HCT116 (cell line): ENCODE measurements around the gene NEUROD2. TPM values are rescaled to one million over a fixed set of nuclear protein-coding genes. Genes with fewer than 3 reads are reported as not detected.
A peak's percentile ranks its signal among the peaks of the same experiment; 100 is the strongest.

Experiments
- ATAC-seq: fragments of 200-7000 bp; cut with Tn5 transposase; 2 replicates; pipeline ENCODE4 v1.9.1; 2020; ENCODE audit warnings: mild to moderate bottlenecking, moderate library complexity
- BruUV-seq: library from RNA; stranded (reverse); fragments of 400-500 nt; replicated peaks from 2 replicates; lab custom pipeline; 2021; lab: Mats Ljungman, UMichigan
- CTCF ChIA-PET: fragments of 300-600 bp; sonication (Branson Sonifier 250); formaldehyde crosslinking; loops from one replicate; lab custom pipeline; 2021; ENCODE audit warnings: antibody characterized with exemption; lab: Charles Lee
- POLR2A ChIA-PET: fragments of 300-600, 350-600 bp; sonication (Branson Sonifier 250); formaldehyde crosslinking; loops from one replicate; lab custom pipeline; 2021; ENCODE audit warnings: antibody characterized with exemption; lab: Charles Lee
- RAD21 ChIA-PET, 2 experiments: fragments of 300-600 bp; sonication (Branson Sonifier 250); formaldehyde crosslinking; loops; one replicate each; lab custom pipeline; 2023; ENCODE audit warnings: low total read pairs in 2 of 2; ENCODE audit not compliant: uncharacterized antibody in 2 of 2, unreplicated experiment in 2 of 2, low non-redundant PET in 1 of 2; lab: Charles Lee
- DNase-seq: peaks from one replicate; pipeline ENCODE4 v3.0.0-alpha.2; 2010; ENCODE audit warnings: low read depth, low spot score
- H2AFZ ChIP-seq: fragments of 200-600 bp; shearing (Covaris generic), sonication (generic); 2 replicates; pipeline ENCODE4 v1.6.1; 2017; ENCODE audit warnings: low read depth, mixed run types, mixed read lengths, antibody characterized with exemption, low read length; ENCODE audit not compliant: poor library complexity, severe bottlenecking
- H3K27ac ChIP-seq: 2 replicates; pipeline ENCODE4 v1.5.1; 2012; ENCODE audit warnings: low read depth, low read length
- H3K27me3 ChIP-seq: fragments of 200-600 bp; sonication (generic); 2 replicates; pipeline ENCODE4 v1.6.1; 2016; ENCODE audit warnings: mixed run types, low read length, mixed read lengths; ENCODE audit not compliant: insufficient read depth
- H3K36me3 ChIP-seq, 2 experiments: fragments of 200-500 bp in 1 of 2; fragments of 200-600 bp in 1 of 2; sonication (Bioruptor generic) in 1 of 2; sonication (generic) in 1 of 2; 2 replicates each; pipeline versions ENCODE4 v1.5.1 to v1.6.1; 2014 to 2016; ENCODE audit warnings: low read length in 2 of 2, inconsistent platforms in 1 of 2, mixed read lengths in 1 of 2, mixed run types in 1 of 2; ENCODE audit not compliant: insufficient read depth in 2 of 2, control insufficient read depth in 1 of 2
- H3K4me1 ChIP-seq, 2 experiments: fragments of 200-600 bp in 1 of 2; sonication (generic) in 1 of 2; 2 replicates each; pipeline versions ENCODE4 v1.5.1 to v1.6.1; 2012 to 2017; ENCODE audit warnings: low read length in 2 of 2, inconsistent platforms in 1 of 2, mild to moderate bottlenecking in 1 of 2, mixed read lengths in 1 of 2, mixed run types in 1 of 2, moderate library complexity in 1 of 2; ENCODE audit not compliant: insufficient read depth in 2 of 2, control insufficient read depth in 1 of 2
- H3K4me2 ChIP-seq: fragments of 200-600 bp; sonication (generic); 2 replicates; pipeline ENCODE4 v1.6.1; 2017; ENCODE audit warnings: mixed run types, low read length, mixed read lengths
- H3K4me3 ChIP-seq, 2 experiments: fragments of 200-600 bp in 1 of 2; sonication (generic) in 1 of 2; replicated peaks in 1 of 2; 2 replicates each; pipeline ENCODE4 v1.5.1; 2011 to 2016; ENCODE audit warnings: low read length in 2 of 2, control low read depth in 1 of 2, low read depth in 1 of 2, mild to moderate bottlenecking in 1 of 2, mixed read lengths in 1 of 2, mixed run types in 1 of 2
- H3K79me2 ChIP-seq: fragments of 200-600 bp; sonication (generic); 2 replicates; pipeline ENCODE4 v1.6.1; 2017; ENCODE audit warnings: mild to moderate bottlenecking, mixed run types, low read length, moderate library complexity, mixed read lengths; ENCODE audit not compliant: insufficient read depth
- H3K9ac ChIP-seq: fragments of 200-600 bp; sonication (generic); 2 replicates; pipeline ENCODE4 v1.6.1; 2016; ENCODE audit warnings: low read length, mixed read lengths
- H3K9me2 ChIP-seq: fragments of 200-600 bp; sonication (generic), shearing (Covaris generic); 2 replicates; pipeline ENCODE4 v1.6.1; 2017; ENCODE audit warnings: mixed run types, mild to moderate bottlenecking, moderate library complexity; ENCODE audit not compliant: insufficient read depth
- H3K9me3 ChIP-seq, 2 experiments: fragments of 200-500 bp in 1 of 2; fragments of 200-600 bp in 1 of 2; sonication (Bioruptor generic) in 1 of 2; sonication (generic) in 1 of 2; 2 replicates each; pipeline ENCODE4 v1.6.1; 2014 to 2017; ENCODE audit warnings: low read length in 2 of 2, mixed read lengths in 2 of 2, inconsistent platforms in 1 of 2, low read depth in 1 of 2, mild to moderate bottlenecking in 1 of 2, mixed run types in 1 of 2, moderate library complexity in 1 of 2; ENCODE audit not compliant: control insufficient read depth in 1 of 2, insufficient read depth in 1 of 2
- H4K20me1 ChIP-seq: fragments of 200-600 bp; sonication (generic), shearing (Covaris generic); 2 replicates; pipeline ENCODE4 v1.6.1; 2017; ENCODE audit warnings: mixed run types, mild to moderate bottlenecking, moderate library complexity; ENCODE audit not compliant: insufficient read depth
- CEBPB ChIP-seq: IDR thresholded peaks from 2 replicates; pipeline ENCODE4 v1.6.1; 2012; ENCODE audit warnings: low read depth
- FOSL1 ChIP-seq: IDR thresholded peaks from 2 replicates; pipeline ENCODE4 v1.6.1; 2012; ENCODE audit warnings: low read depth
- POLR2A ChIP-seq: IDR thresholded peaks from 2 replicates; pipeline ENCODE4 v1.7.0; 2011; ENCODE audit warnings: borderline replicate concordance; ENCODE audit not compliant: insufficient read depth, insufficient read length; ENCODE audit errors: extremely low read depth
- POLR2AphosphoS5 ChIP-seq: IDR thresholded peaks from 2 replicates; pipeline ENCODE4 v1.6.1; 2011; ENCODE audit warnings: mild to moderate bottlenecking, low read depth, low read length, moderate library complexity
- SIN3A ChIP-seq: IDR thresholded peaks from 2 replicates; pipeline ENCODE4 v1.6.1; 2012; ENCODE audit warnings: low read depth
- TCF7L2 ChIP-seq: IDR thresholded peaks from 2 replicates; pipeline ENCODE4 v1.7.0; 2011; ENCODE audit warnings: borderline replicate concordance, inconsistent platforms; ENCODE audit not compliant: insufficient read depth, insufficient read length; ENCODE audit errors: extremely low read depth
- intact Hi-C: fragments of 100-400 bp; cut with micrococcal nuclease; formaldehyde crosslinking; loops from 2 replicates; pipeline ENCODE4 v1.10.0; 2022
- total RNA-seq: library from RNA; stranded (reverse); gene quantifications from one replicate; pipeline ENCODE4 v1.2.1, GENCODE V29; 2021; ENCODE audit not compliant: unreplicated experiment

The NEUROD2 gene
- total RNA-seq, 1 experiment from 2014 or later: not detected

GRCh38 chr17:39636587-39636926 is 28.8 kb upstream of the NEUROD2 start:
- H3K27ac ChIP-seq: peak overlapping the region; percentile 72
- peaks cover 33% of the 10 kb centered on the region for H3K79me2 ChIP-seq
- TF ChIP-seq FOSL1 (no peak), POLR2A (no peak), CEBPB (no peak), POLR2AphosphoS5 (no peak)
- peak overlapping the region; percentile 94 to 99 for H3K4me3 ChIP-seq
- H3K36me3 ChIP-seq: no peaks in the 10 kb centered on the region
- H3K9me2 ChIP-seq: no peaks in the 10 kb centered on the region
- H3K9ac ChIP-seq: peak overlapping the region; percentile 90
- intact Hi-C loops: no loop called here
- H4K20me1 ChIP-seq: no peaks in the 10 kb centered on the region
- CTCF ChIA-PET: interaction anchor here (1.0 to 1.7 kb wide), 2 partner anchors 13 to 17 kb away, joined by 3 to 7 read pairs; no protein-coding TSS in a partner anchor
- H2AFZ ChIP-seq: no peak overlapping the region
- ATAC-seq: peak; percentile 3
- TSS peak; percentile 89 for BruUV-seq
- POLR2A ChIA-PET: no interaction called here
- no peak for DNase-seq
- peaks cover 49 to 65% of the 10 kb centered on the region in 2 experiments for H3K4me1 ChIP-seq
- H3K4me2 ChIP-seq: peak overlapping the region; percentile 94
- RAD21 ChIA-PET: no interaction called here
- H3K9me3 ChIP-seq: no peaks in the 10 kb centered on the region
- H3K27me3 ChIP-seq: no peaks in the 10 kb centered on the region

- ChIA-PET POLR2A (no interaction called here), CTCF (interaction anchor here (1.8 to 8.3 kb wide), 3 partner anchors 13 to 18 kb away, joined by 8 to 157 read pairs (median 22); no protein-coding TSS in a partner anchor), RAD21 (interaction anchor here (1.1 to 1.3 kb wide), 2 partner anchors 13 to 17 kb away, joined by 3 to 4 read pairs; no protein-coding TSS in a partner anchor)
- no peaks in the 10 kb centered on the region for H3K27me3 ChIP-seq
- peak overlapping the region; percentile 94 for H3K4me2 ChIP-seq
- H3K36me3 ChIP-seq: no peaks in the 10 kb centered on the region
- no peaks in the 10 kb centered on the region for H4K20me1 ChIP-seq
- H3K4me3 ChIP-seq: no peak overlapping the region; a peak in 1 of 4 replicates
- no peak for TF ChIP-seq TCF7L2
- no peak for TF ChIP-seq SIN3A
- H3K4me1 ChIP-seq: peaks cover 56 to 73% of the 10 kb centered on the region in 2 experiments
- no TSS peak for BruUV-seq
- H3K9me2 ChIP-seq: no peaks in the 10 kb centered on the region
- H2AFZ ChIP-seq: no peak overlapping the region
- H3K9ac ChIP-seq: peak overlapping the region; percentile 90; the same call in 1 of the 2 replicates
- H3K79me2 ChIP-seq: peaks cover 30% of the 10 kb centered on the region
- intact Hi-C loops: loop anchor here (2.0 kb wide), 1 partner anchor 39 kb away; no protein-coding TSS in a partner anchor
- ATAC-seq (no peak), DNase-seq (no peak)
- no peak overlapping the region for H3K27ac ChIP-seq
- no peaks in the 10 kb centered on the region for H3K9me3 ChIP-seq
Observed at GRCh38 chr17:39635614-39636176, 28.0 kb upstream of the NEUROD2 start.
